ENCODE results near the gene GSE1.

Gene GSE1

DNA sequence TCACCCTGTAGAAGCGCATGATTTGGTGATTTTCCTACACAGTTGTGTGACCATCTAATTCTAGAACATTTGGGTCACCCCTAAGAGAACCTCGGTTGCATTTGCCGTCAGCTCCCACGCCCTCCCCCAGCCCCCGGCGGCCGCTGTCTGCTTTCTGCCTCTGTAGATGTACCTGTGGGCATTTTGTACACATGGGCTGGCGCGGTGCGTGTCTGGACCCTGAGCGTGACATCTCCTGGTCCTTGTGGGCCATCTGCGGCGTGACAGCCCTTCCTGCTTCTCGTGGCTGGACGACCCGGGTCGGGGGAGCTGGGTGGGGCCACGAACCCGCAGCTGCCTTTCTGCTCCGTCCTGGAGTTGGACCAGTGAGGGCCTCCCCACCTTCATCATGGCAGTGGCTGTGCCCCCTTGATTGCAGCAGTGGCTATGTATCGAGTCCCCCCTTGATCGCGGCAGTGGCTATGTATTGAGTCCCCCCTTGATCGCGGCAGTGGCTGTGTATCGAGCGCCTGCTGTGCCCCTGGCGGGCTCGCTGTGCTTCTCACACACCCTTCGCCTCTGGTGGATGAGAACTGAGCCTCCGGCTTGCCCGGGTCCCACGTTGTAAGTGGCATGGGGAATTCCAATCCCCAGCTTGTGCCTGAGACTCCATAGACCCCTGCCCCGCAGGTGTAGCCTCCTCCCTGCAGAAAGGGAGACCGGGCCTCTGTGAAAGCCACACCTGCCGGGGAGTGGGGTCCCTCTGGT is 24.1 kb downstream of the GSE1 start:
- TF ChIP-seq, protein P1, sequence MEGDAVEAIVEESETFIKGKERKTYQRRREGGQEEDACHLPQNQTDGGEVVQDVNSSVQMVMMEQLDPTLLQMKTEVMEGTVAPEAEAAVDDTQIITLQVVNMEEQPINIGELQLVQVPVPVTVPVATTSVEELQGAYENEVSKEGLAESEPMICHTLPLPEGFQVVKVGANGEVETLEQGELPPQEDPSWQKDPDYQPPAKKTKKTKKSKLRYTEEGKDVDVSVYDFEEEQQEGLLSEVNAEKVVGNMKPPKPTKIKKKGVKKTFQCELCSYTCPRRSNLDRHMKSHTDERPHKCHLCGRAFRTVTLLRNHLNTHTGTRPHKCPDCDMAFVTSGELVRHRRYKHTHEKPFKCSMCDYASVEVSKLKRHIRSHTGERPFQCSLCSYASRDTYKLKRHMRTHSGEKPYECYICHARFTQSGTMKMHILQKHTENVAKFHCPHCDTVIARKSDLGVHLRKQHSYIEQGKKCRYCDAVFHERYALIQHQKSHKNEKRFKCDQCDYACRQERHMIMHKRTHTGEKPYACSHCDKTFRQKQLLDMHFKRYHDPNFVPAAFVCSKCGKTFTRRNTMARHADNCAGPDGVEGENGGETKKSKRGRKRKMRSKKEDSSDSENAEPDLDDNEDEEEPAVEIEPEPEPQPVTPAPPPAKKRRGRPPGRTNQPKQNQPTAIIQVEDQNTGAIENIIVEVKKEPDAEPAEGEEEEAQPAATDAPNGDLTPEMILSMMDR (IDR thresholded peaks at IDR 0.05) = no peak

DNA sequence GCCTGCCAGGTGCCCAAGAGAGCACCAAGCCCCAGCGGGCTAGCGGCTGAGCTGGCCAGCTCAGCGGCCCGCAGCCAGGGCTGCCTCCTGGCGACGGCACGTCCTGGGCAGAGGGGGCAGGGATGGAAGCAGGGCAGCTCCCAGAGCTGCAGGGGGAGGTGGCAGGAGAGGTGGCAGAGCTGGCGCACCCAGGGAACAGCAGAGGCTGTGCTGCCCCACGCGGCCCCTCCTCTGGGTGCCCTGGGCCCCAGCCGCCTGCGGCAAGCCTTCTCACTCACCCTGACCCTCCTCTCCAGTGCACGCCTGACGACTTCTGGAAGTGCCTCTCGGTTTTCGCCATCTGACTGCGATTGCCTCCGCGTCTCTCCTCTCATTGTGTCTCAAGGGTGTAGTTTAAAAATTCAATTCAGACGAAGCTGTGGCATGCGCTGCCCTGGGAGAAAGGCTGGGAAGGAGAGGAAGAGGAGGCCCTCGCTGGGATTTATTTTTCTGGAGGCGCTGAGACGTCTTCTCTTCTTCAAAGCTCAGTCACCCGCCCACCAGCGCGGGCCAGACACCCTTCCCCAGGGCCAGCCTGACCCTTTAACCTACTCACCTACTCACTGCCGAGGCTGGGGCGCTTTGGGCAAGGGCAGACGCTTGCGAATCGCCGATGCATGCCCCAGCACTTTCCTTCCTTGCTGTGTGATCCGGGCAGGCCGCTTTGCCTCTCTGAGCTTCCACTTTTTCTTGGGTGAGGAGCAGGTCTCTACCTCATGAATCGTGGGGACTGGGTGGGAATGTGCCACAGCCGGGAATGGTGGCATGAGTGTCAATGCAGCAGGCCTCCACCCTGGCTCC is 24.9 kb downstream of the GSE1 start:
- TF ChIP-seq, protein P1 (IDR thresholded peaks at IDR 0.05) = no peak

DNA sequence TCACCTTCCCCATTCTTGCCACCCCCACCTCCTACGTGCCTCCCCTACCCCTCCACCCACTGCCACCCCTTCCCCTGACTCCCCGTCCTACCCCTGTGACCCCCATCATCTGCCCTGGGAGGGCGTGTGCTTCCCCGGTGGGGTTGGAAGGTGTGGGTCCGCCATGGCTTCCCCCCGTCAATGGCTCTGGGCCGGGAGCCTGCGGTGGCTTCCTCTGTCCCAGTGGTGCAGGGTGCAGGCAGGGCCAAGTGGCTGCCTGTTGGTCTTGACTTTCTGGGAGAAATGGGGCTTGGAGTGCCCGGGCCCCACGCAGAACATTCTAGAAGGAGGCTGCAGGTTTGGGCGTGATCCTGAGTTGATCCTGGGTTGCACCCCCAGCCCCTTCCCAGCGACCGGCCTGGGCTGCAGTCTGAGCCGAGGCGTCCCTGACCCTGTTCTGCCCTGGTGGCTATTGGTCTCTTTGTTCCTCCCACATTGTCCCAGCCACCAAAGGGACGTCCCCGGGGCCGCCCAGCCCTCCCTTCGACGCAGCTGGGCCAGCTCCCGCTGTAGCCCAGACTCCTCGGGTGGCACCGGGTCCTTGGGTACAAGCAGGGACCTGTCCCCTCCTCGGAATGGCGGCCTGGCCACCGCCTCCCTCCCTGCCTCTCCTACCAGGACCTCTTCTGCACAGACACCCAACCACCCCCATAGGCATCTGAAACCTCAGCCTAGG is 25.7 kb downstream of the GSE1 start:
- TF ChIP-seq, protein P1 (IDR thresholded peaks at IDR 0.05) = no peak

DNA sequence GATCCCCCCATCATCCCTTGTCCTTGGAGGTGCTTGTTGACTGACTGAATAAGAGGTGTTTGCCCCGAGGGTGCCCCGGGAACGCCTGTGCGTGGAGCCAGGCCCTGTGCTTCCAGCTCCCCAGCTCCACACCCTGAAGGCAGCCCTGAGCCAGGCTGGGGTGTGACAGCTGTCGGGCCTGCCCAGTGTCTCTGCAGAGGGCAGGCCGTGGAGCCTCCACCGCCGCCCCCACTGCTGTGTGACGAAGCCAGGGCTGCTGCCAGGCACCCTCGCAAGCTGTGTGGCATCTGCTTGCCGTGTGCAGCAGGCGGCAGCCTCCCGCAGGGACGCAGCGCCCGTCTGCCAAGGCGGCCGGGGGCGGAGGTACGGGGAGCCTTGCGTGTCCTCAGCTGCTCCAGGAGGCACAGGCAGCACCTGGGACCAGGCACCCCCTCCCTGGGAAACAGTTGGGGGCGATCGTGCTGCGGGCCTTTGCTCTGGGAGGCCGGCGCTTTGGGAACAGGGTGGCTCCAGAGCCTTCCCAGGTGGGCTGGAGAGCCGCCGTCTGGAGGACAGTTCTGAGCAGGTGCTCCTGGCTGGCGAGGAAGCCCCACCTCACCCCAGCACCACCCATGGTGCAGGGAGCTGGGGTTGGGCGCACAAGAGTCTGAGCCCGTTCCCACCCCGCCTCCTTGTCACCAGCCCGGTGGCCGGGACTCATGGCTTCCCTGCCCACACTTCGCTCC is 26.6 kb downstream of the GSE1 start:
- TF ChIP-seq, protein P1 (IDR thresholded peaks at IDR 0.05) = no peak

DNA sequence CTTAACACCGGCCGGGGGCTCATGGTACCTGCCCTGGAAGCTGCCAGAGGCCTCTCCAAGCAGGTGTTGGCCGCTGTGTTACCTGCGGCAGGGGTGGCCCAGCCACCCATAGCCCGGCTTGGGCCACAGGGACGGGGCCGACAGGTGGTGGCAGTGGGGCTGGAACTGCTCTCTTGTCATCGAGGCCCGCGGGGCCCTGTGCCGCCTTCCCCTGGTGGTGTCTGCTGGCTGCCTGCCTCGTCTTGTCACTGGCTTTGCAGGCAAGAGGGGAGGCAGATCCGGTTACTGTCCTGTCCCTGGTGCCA is 27.1 kb downstream of the GSE1 start:
- TF ChIP-seq, protein P1 (IDR thresholded peaks at IDR 0.05) = no peak

DNA sequence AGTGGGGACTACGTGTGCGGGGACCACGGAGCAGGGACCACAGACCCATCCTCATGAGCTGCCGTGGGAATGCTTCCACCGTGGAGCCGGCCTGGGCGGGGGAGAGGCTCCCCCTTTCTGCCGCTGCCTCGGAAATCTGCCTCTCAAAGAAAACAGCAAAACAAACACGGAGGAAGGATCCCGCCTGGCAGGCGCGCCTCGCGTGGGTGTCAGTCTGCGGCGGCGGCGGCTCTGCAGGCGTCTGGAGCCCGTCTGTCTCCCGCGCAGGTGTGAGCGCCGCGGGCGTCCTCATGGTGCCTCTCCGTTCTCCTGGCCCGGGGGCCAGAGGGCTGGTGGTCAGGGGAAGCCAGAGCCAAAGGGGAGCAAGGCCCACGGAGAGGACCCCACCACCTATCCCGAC is 27.5 kb downstream of the GSE1 start:
- TF ChIP-seq, protein P1 (IDR thresholded peaks at IDR 0.05) = no peak

DNA sequence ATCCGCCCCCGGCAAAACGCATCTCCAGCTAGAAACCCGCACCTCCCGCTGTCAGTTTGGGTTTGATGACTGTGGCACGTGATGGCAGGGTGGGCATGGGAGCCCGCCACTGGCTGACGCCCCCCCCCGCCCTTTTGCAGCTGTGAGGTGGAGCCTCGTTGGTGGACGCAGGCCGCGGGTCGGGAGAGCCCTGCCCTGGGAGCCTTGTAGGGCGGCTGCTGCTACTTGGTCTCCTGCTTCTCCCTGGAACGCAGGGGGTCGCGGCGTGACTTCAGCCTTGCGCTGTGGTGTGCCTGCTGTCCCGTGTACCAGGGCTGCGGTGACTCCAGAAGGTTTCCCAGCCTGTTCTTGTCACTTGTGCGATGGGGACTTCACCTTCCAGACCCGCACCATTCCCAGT is 28.2 kb downstream of the GSE1 start:
- TF ChIP-seq, protein P1 (IDR thresholded peaks at IDR 0.05) = no peak
